AG20443 (cell line): ENCODE data around the gene ZNF267.
"Not testable (repeated sequence)": the region's sequence is repeated elsewhere in the genome, so short reads cannot be mapped to it uniquely, and the experiment has no call there.

Source experiments
- DNase-seq: peaks from one replicate; pipeline ENCODE4 v3.0.0; 2012; ENCODE audit warnings: low spot score, mixed read lengths

Gene ZNF267

GRCh38 chr16:31873556-31874365 is at the start of gene ZNF267:
Gene ZNF267 (plus strand): TSS chr16:31873807. CDS start chr16:31873967, 160 bp downstream.
- DNase-seq, result peak; percentile 93

DNA sequence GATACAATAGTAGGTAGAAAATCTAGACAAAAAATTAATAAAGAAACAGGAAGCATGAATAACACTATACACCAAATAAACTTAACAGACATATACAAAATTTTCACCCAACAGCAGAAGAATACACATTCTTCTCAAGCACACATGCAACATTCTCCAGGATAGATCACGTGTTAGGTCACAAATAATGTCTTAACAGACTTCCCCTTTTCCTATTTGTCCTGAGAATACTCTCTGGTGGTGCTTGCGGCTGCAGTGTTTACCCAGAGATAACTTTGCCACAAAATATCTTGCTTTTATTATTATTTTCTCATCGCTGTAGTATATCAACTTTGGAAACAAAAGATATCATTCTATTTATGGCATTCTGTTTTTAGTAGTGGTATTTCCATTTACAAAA is 40.6 kb upstream of the ZNF267 start:
- no peak for DNase-seq

DNA sequence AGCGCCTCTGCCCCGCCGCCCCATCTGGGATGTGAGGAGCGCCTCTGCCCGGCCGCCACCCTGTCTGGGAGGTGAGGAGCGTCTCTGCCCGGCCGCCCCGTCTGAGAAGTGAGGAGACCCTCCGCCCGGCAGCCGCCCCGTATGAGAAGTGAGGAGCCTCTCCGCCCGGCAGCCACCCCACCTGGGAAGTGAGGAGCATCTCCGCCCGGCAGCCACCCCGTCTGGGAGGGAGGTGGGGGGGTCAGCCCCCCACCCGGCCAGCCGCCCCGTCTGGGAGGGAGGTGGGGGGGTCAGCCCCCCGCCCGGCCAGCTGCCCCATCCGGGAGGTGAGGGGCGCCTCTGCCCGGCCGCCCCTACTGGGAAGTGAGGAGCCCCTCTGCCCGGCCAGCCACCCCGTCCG is 37.2 kb upstream of the ZNF267 start:
- DNase-seq, result not testable (repeated sequence)

DNA sequence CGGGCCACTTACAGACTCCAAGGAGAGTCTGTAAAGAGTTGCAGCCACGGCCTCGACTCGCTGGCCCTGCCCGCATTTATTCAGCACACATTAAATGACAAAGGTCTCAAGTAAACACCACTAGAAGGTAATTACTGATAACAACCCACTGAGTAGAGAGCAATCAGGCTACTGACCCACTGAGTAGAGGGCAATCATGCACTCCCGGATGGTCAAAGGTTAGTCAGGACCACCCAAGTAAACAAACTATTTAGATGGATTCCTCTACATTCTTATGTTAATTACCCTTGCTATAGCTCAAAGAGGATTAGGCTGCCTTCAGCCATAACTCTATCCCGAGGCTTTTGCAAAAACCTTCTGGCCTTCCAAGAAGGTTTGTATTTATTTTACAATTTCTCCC is 30.7 kb upstream of the ZNF267 start:
- DNase-seq, result no peak

DNA sequence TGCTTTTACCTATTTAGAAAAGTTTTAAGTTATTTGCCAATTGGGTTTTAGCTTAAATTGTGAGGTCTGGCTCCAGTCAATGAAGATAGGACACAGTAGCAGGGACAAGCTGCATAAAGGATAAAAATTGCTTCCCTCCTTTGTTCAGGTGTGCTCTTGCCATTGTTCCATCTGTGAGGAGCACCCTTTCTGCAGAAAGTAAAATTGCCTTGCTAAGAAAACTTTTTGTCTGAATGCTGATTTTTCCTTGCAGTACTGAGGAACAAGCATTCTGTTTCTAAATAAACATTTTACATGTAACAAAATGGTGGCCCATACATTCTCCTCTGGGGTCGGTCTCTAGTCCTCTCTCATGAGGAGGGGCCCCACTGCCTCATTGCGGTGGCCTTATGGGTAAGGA is 25.0 kb upstream of the ZNF267 start:
- DNase-seq, result not testable (repeated sequence)

GRCh38 chr16:31853291-31853690 is 20.3 kb upstream of the ZNF267 start:
- no peak for DNase-seq

- DNase-seq, result no peak
These were observed 13.1 kb upstream of the ZNF267 start for GRCh38 chr16:31860508-31860907.

DNA sequence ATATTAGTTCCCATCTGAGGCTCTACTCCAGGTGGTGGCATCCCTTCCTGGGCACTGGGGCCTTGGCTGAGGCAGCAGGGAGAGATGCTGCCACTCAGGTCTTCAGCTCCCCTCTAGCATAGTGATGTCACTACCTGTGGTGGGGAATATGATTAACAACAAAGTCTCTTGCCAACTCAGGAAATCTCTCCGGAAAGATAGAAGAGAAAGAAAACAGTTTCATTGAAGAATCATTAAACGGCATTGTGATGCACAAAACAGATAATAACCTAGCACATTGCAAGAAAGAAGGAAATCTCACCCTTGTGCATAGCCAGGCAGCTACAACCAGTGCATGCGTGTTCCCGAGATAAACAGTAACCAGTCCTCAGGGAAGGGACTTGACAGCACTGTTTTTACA is 12.2 kb upstream of the ZNF267 start:
- no peak for DNase-seq

GRCh38 chr16:31862761-31863160 is 10.8 kb upstream of the ZNF267 start:
- no peak for DNase-seq

DNA sequence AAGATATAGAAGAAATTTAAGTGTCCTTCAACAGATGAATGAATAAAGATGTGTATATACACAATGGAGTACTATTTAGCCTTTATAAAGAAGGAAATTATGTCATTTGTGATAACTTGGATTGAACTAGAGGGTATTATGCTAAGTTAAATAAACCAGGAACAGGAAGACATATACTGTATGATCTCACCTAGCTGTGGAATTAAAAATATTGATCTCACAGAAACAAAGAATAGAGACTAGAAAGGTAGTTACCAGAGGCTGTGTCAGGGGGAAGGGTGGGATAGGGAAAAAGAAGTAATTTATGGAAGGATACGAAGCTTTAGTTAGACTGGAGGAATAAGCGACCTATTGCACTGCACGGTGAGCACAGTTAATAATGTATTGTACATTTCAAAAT is 5.4 kb upstream of the ZNF267 start:
- no peak for DNase-seq

DNA sequence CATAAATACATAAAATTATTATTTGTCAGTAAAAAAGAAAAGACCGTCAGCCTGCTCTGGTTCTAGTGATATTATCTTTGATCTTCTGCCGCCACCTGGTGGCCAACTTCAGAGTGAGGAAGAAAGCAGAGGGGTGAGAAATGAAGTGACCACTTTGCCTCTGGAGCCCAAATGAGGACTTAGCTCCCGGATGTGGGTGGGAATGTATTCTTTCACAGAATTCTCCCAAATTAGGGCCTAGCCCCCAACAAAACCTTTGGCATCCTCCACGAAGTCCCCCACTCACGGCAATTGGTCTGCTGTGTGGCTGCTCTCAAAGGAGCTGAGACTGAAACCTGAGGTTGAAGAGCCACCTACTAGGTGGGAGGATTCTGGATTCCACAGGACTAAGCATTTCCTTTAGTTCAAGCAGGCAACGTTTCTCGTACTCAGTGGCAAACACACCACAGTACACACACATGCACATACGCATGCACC is 4.9 kb upstream of the ZNF267 start:
- peak; percentile 76 for DNase-seq

- DNase-seq, result peak; percentile 55
These were observed 4.0 kb upstream of the ZNF267 start for GRCh38 chr16:31869511-31870201.

- no peak for DNase-seq
These were observed 2.8 kb upstream of the ZNF267 start for GRCh38 chr16:31870809-31871208.

- DNase-seq, result no peak
These were observed 2.1 kb upstream of the ZNF267 start for GRCh38 chr16:31871510-31871909.

DNA sequence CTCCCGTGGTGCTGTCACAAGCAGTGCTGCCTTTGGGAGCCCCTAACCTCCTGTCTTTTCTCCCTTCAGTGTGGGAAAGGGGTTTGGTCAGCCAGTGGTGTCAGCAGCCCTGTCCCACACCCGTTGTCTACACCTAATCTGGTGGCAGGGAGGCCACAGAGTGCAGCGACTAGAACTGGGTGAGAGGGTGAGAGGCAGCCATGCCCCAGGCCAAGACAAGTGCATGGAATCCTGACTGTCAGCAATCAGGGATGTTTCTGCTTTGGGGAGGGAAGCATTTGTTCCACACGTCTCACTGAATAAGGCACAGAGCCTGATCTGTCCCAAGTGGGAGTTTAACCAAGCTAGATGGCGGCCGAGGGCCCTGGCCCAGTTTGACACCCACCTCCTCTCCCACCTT is 1.4 kb upstream of the ZNF267 start:
- DNase-seq, result no peak

- peak; percentile 46 for DNase-seq
These were observed 932 bp downstream of the ZNF267 start for GRCh38 chr16:31874366-31875111.

DNA sequence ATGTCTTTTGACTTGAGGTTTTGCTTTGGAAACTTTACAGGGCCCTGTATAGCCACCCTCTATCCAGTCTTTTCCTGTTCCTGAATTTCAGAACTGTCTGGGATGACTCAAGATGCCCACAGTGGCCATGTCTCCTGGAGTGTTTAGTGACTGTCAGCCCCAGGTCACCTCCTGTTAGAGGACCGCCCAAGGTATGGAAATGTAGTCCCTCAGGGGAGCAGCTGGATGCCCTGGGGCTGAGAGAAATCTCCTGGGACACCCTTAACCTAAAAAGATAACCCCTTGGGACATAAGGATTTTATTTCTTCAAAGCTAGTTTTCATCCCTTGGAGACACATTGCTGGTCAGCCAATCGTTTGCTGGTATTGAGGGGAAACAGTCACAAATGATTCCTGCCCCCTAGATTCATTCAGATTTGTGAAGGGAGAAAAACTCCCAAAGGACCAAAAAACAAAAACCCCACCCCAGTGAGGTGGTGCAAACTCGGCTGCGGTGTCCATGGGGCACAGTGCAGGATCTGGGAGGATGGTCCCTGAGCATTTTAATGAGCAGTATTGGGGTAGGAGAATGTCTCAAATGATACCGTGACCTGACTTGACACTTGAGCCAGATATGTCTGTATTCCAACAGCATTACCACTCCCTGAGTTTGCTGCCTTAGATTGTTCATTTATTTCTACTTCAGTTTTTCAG is 1.7 kb downstream of the ZNF267 start:
- DNase-seq, result peak; percentile 64

- DNase-seq, result no peak
These were observed 2.4 kb downstream of the ZNF267 start for GRCh38 chr16:31875928-31876547.

DNA sequence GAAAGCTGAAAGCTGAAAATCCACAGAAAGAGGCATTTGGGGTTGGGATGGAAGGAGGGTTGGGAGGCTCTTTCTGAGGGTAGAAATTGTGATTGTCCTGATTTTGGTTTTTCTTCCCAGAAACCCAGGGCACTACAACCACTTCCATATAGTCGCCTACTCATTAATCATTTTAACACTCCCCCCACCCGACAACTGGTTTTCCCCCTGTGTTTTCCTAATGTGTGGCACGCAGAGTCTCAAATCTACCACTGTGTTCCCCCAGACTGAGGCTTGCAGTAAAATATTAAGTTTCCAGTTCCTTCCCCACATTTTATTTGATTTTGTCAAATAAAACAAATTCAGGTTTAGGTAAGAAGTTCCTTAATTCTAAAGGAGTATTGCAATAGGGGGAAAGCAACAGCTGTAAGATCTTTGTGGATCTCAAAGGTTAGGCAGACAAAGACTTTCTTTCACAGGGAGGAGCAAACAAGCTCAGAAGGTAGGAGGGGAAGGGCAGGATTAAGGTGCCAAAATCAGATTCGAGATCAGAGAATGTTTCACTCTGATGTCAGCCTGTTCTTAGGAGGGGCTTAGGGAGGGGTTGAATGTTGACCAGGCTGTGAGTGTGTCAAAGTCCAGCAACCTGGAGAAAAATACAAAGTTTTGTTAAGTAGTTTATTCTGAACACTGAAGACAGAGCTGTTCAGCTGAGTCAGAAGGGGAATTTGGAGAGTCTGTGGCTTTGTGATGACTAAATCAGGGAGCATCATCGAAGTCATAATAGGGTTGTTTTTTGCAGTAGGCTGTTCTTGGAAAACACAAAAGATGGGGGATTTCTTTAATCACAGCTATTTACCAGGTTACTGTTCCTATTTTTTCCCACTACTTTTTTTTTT is 3.6 kb downstream of the ZNF267 start:
- peak; percentile 77 for DNase-seq

DNA sequence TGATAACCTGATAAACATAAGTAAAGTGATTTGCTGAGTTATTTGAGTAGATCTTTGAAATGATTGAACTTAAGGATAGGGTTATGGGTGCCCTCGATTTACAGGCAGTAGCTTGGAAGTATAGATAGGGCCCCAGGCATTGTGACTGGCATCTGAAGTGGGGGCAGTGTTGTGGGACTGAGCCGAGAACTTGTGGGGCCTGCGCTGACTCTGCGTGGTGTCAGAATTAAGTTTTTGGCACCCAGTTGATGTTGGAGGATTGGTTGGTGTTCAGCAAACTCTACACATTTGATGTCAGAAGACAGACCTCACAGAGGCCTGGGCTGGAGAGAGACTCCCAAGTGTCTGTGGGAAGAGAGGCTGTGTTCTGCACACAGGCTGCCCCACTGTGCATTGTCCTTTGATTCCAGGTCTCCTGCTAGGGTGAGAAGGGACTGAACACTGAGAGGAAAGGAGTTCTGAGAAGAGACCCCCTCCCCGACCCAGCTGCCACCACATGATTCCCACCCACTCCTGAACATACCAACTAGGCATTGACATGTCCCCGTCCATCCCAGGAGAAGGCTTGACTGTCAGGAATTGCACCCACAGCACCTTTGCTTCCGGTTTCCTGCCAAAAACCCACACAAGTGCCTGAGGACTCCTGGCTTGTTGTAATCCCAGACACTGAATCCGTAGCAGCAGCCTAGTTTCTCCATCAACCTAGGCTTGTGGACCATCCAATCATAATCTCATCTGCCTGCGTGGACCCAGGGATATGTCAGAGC is 4.5 kb downstream of the ZNF267 start:
- no peak for DNase-seq
